GM12872 (cell line): ENCODE data around the gene ANKRD11.

Experiments
- TF ChIP-seq, protein P1 (sequence below): IDR thresholded peaks from 3 replicates; pipeline ENCODE4 v1.5.1; 2011; ENCODE audit warnings: low read depth, mild to moderate bottlenecking, low read length, moderate library complexity; ENCODE audit not compliant: insufficient read depth

The ANKRD11 gene

DNA sequence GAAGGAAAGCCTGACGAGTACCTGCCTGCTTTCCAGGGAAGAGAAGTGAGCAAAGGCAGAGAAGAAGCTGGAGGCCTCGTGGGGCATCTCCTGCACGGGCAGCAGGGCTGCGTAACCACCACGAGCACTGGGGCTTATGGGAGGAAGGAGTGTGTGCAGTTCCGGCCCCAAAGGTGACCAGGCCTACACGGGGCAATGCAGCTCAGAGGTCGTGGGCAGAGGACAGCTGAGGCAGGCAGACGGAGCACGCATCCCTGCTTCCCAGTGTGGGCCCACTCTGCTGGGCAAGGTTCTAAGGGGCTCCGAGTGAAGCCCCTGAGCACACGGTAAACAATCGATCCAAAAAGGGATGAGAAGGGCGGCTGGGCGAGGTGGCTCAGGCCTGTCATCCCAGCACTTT lies 109.7 kb downstream of the ANKRD11 start:
- TF ChIP-seq, protein P1, sequence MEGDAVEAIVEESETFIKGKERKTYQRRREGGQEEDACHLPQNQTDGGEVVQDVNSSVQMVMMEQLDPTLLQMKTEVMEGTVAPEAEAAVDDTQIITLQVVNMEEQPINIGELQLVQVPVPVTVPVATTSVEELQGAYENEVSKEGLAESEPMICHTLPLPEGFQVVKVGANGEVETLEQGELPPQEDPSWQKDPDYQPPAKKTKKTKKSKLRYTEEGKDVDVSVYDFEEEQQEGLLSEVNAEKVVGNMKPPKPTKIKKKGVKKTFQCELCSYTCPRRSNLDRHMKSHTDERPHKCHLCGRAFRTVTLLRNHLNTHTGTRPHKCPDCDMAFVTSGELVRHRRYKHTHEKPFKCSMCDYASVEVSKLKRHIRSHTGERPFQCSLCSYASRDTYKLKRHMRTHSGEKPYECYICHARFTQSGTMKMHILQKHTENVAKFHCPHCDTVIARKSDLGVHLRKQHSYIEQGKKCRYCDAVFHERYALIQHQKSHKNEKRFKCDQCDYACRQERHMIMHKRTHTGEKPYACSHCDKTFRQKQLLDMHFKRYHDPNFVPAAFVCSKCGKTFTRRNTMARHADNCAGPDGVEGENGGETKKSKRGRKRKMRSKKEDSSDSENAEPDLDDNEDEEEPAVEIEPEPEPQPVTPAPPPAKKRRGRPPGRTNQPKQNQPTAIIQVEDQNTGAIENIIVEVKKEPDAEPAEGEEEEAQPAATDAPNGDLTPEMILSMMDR, result no peak

DNA sequence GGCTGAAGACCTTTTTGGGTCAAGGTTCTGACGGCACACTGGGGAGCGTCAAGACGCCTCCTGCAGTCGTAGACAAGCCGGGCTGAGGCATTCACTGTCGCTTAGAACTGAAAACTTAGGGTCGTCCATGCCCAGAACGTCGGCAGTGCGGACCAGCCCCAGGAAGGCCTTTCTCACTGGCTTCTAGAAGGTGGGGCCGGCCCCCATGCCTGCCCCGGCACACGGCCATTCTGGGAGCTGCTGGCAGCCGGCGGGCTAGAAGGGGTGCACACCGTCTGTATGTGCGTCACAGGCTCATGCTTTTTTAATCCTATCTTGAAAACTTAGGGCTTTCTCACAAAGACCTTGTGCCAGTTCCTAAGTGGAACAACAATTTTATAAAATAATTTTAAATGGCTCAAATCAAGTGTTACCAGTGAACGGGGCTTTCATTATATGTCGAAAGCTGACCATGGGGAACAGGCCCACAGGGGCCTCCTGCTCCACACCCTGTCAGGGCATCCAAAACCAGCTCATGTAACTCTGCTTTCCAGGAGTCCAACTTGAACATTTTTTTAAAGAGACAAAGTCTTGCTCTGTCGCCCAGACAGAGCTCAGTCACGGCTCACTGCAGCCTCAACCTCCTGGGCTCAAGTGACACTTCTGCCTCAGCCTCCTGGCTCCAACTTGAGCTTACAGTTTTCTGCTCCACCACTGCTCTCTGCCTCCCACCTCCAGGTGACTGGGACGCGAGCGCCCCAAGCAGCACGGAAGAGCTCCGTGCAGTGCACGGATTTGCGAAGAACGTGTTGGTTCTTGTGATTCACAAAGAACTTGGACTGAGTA lies 111.2 kb downstream of the ANKRD11 start:
- TF ChIP-seq, protein P1, result no peak

DNA sequence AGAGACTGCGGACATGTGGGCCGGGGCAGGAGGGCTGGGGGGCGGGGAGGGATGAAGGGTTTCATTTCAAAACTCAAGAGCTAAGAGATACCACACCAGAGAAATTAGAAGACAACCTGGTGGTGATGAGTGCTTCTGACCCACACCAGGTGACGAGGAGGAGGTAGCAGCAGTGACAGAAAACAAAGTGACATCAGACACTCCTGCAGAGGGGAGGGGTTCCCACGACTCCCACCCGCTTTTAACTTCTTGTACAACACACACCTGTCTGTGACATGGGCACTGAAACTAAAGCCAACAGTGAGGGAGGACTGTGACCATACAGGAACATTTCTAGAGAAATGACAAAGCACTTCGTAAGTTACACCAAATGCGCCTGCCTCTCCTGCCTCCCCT lies 112.9 kb downstream of the ANKRD11 start:
- TF ChIP-seq, protein P1, result no peak

DNA sequence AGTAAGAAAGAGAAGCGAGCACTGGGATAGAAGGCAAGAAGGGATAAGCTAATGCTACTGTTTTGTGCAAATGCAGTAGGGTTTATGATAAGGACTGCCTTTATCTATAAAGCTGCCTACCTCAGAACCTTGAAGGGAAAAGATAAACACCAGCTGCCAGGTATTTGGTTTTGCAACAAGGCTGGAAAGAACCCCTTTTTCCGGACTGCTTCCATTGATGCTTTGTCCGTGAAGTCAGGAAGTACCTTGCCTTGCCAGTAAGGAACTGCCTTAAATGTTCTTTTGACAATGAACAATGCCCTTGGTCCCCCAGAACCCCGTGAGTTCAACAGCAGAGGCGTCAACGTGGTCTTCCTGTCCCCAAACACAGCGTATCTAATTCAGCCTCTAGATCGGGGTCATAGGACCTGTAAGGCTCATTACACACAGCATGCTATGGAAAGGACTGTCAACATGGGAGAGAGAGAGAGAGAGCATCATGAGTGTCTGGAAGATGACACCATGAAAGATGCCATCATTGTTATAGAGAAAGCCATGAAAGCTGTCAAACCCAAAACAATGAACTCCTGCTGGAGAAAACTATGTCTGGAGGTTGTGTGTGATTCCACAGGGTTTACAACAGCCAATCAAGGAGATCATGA lies 113.4 kb downstream of the ANKRD11 start:
- TF ChIP-seq, protein P1, result no peak

DNA sequence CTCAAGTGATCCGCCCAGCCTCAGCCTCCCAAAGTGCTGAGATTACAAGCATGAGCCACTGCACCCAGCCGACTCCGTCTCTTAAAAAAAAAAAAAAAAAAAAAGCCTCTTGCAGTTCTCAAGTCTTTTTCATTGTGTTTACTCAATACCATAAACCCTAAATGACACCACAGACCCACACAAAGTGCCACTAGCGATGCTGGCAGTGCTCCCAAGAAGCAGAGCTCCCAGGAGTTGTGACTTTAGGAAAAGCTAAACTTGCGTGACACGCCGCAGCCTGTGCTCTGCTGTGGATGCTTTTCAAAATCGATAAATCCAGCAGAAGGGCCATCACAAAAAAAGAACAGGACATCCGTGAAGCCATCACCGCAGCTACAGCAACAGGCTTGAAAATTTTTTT lies 114.7 kb downstream of the ANKRD11 start:
- TF ChIP-seq, protein P1, result no peak

DNA sequence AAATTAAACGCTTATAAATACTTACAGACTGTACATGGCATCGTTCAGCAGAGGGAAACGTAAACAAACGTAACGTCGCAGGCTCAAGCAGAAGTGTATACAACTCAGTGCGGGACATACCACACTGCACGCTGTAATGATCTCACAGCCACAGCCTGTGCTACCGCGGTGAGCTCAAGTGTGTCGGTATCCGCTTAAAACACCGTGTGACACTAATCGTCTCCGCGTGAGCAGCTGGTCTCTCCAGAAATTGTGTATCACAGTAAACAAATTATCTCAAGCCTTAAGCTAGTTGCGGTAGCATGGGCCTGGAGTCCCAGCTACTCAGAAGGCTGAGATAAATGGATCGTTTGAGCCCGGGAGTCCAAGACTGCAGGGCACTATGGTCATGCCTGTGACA lies 115.3 kb downstream of the ANKRD11 start:
- TF ChIP-seq, protein P1, result no peak

DNA sequence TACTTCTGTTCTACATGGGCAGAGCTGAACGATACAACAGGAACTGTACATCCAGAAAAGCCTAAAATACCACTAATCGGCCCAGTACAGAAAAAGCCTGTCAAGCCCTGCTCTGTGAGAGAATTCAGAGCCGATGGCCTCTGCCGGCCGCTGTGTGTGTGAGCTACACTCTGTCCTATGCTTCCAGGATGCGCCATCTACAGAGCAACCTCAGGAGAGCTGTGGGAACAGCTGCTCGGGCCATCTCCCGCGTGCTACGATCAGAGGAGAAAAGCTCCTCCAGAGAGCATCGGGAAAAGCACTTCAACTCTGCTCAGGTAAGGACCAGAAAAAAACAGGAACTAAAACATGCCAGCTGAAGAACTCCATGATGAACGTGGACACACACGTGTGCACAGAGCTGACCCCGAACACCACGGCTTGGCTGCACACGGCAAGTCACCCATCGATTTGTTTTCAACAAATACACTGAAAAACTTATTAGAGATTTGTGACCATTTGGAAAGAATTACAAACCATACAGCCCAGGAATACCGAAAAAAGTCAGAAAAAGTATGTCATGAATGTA lies 115.9 kb downstream of the ANKRD11 start:
- TF ChIP-seq, protein P1, result 0 out of 3 replicates have a peak, but pooled peaks have one; percentile 8
